ENCODE measurements around the gene ZNF787. TPM values are rescaled to one million over a fixed set of nuclear protein-coding genes. Genes with fewer than 3 reads are reported as not detected.

Gene ZNF787
- 23.6 and 27.5 TPM in 2 replicates for total RNA-seq

DNA sequence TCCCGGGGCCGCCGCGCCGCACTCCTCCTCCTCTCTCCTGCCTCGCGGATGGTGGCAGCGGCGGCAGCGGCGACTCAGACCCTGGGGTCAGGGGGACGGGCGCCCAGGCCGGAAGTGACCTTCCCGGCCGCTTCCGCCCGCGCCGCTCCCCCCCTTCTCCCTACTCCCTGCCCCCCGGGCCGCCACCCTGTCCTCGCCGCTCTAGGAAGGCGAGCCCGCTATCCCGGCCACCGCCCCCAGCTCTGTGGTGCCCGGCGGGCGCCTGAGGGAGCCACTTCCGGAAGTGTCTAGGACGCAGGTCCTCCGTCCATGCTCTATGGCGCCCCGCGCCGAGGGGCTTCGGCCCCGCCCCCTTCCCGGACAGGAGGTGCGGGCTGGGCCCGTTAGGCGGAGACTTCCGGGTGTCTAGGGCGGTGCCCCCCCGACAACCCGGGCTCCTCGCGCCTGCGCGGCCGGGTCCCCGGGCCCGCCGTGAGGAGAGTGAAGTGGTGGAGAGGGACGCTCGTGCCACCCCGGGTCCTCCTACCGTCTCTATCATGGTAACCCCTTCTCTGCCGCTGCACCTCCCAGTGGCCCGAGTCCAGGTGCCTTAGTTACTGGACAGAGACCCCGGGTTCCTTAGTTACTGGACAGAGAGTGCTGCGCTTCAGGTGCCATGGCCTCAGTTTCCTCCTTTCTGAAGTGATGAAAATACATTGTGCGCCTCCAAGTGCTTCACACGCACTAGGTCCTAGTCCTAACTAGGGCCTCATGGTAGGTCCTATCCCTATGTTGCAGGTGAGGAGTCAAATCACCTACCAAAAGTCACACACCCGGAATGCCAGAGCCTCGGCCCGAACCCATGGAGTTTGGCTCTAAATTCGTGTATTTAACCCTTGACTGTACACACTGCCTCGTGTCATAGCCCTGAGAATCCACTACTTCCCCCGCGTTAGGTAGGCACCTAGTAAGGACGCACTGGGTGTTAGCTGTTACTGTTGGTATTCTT lies at the start of gene ZNF787:
ZNF787 (minus strand) TSS at position 116 of the 988 bp plus-strand sequence. CDS start 18,078 bp downstream, outside the sequence.
- peaks cover 3% of the 10 kb centered on the region for H3K36me3 ChIP-seq (ENCODE audit: insufficient read depth, low read length)
- H3K4me1 ChIP-seq (ENCODE audit: insufficient read depth, low read length), result peaks cover 17% of the 10 kb centered on the region
- peaks cover 40% of the 10 kb centered on the region for H3K79me2 ChIP-seq (ENCODE audit: insufficient read depth, low read length)
- H2AFZ ChIP-seq (ENCODE audit: low read length), result peak within 1 kb of the TSS; percentile 83
- peak within 1 kb of the TSS; percentile 87 for H3K4me3 ChIP-seq (ENCODE audit: insufficient read depth, low read length)
- H3K27me3 ChIP-seq (ENCODE audit: insufficient read depth, low read length), result no peaks in the 10 kb centered on the region
- H3K4me2 ChIP-seq (ENCODE audit: insufficient read depth, low read length), result peak within 1 kb of the TSS; percentile 79
- TF ChIP-seq, protein P1, sequence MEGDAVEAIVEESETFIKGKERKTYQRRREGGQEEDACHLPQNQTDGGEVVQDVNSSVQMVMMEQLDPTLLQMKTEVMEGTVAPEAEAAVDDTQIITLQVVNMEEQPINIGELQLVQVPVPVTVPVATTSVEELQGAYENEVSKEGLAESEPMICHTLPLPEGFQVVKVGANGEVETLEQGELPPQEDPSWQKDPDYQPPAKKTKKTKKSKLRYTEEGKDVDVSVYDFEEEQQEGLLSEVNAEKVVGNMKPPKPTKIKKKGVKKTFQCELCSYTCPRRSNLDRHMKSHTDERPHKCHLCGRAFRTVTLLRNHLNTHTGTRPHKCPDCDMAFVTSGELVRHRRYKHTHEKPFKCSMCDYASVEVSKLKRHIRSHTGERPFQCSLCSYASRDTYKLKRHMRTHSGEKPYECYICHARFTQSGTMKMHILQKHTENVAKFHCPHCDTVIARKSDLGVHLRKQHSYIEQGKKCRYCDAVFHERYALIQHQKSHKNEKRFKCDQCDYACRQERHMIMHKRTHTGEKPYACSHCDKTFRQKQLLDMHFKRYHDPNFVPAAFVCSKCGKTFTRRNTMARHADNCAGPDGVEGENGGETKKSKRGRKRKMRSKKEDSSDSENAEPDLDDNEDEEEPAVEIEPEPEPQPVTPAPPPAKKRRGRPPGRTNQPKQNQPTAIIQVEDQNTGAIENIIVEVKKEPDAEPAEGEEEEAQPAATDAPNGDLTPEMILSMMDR (IDR thresholded peaks at IDR 0.05; ENCODE audit: extremely low read depth, low read depth, low read length), result no peak
- peak; percentile 100 for DNase-seq (ENCODE audit: insufficient read length, low spot score, missing footprints)
- H3K9me3 ChIP-seq (ENCODE audit: low read depth, low read length), result no peaks in the 10 kb centered on the region
- peak within 1 kb of the TSS; percentile 80 for H3K27ac ChIP-seq (ENCODE audit: low read depth, low read length)
- peaks cover 36% of the 10 kb centered on the region for H4K20me1 ChIP-seq (ENCODE audit: insufficient read depth, low read length)

DNA sequence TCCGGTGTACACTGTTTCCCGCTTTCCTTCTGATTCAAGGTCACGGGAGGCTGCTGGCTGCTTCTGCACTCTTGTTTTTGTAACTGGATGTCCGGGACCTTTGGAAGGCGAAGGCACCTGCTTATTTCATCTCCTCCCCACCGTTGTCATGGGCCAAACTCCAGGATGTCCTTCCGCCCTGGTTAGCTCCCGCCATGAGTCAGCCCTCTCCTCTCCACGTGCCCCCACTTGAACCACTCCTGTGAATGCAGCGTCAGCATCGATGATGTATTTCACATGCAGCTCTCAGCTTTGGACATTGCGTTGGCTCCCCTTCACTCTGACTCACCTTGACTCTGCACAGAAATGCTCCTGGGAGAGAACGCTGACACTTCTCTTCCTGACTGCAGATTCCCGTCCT lies 49.2 kb upstream of the ZNF787 start:
- no peak overlapping the region for H2AFZ ChIP-seq (ENCODE audit: low read length)
- no peaks in the 10 kb centered on the region for H3K36me3 ChIP-seq (ENCODE audit: insufficient read depth, low read length)
- no peak overlapping the region for H3K4me3 ChIP-seq (ENCODE audit: insufficient read depth, low read length)
- no peaks in the 10 kb centered on the region for H3K79me2 ChIP-seq (ENCODE audit: insufficient read depth, low read length)
- no peaks in the 10 kb centered on the region for H4K20me1 ChIP-seq (ENCODE audit: insufficient read depth, low read length)
- no peaks in the 10 kb centered on the region for H3K27me3 ChIP-seq (ENCODE audit: insufficient read depth, low read length)
- no peak overlapping the region for H3K4me2 ChIP-seq (ENCODE audit: insufficient read depth, low read length)
- H3K9me3 ChIP-seq (ENCODE audit: low read depth, low read length), result no peaks in the 10 kb centered on the region
- DNase-seq (ENCODE audit: insufficient read length, low spot score, missing footprints), result no peak
- H3K27ac ChIP-seq (ENCODE audit: low read depth, low read length), result no peak overlapping the region
- no peaks in the 10 kb centered on the region for H3K4me1 ChIP-seq (ENCODE audit: insufficient read depth, low read length)
- TF ChIP-seq, protein P1 (IDR thresholded peaks at IDR 0.05; ENCODE audit: extremely low read depth, low read depth, low read length), result no peak

DNA sequence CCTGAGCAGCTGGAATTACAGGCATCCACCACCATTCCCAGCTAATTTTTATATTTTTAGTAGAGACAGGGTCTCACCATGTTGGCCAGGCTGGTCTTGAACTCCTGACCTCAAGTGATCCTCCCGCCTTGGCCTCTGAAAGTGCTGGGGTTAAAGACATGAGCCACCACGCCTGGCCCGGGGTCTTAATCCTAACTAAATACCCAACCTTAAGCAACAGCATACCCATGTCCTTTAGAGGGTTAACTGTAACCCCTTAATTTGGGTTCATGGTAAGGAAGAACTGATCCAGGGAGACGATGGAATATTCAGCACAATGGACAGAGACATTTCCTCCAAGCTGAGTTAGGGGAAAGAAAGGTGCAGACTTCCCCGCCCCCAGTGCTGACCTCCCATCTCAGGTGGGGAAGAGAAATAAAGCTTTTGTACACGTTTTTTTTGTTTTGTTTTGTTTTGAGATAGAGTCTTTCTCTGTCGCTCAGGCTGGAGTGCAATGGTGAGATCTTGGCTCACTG lies 46.0 kb upstream of the ZNF787 start:
- Histone ChIP-seq H3K27me3 (ENCODE audit: insufficient read depth, low read length) (no peaks in the 10 kb centered on the region), H3K79me2 (ENCODE audit: insufficient read depth, low read length) (no peaks in the 10 kb centered on the region), H4K20me1 (ENCODE audit: insufficient read depth, low read length) (no peaks in the 10 kb centered on the region), H3K27ac (ENCODE audit: low read depth, low read length) (no peak overlapping the region), H3K4me1 (ENCODE audit: insufficient read depth, low read length) (no peaks in the 10 kb centered on the region), H3K4me2 (ENCODE audit: insufficient read depth, low read length) (no peak overlapping the region), H3K36me3 (ENCODE audit: insufficient read depth, low read length) (no peaks in the 10 kb centered on the region), H2AFZ (ENCODE audit: low read length) (no peak overlapping the region), H3K4me3 (ENCODE audit: insufficient read depth, low read length) (no peak overlapping the region), H3K9me3 (ENCODE audit: low read depth, low read length) (no peaks in the 10 kb centered on the region)
- TF ChIP-seq, protein P1 (IDR thresholded peaks at IDR 0.05; ENCODE audit: extremely low read depth, low read depth, low read length), result no peak
- peak; percentile 83 for DNase-seq (ENCODE audit: insufficient read length, low spot score, missing footprints)

DNA sequence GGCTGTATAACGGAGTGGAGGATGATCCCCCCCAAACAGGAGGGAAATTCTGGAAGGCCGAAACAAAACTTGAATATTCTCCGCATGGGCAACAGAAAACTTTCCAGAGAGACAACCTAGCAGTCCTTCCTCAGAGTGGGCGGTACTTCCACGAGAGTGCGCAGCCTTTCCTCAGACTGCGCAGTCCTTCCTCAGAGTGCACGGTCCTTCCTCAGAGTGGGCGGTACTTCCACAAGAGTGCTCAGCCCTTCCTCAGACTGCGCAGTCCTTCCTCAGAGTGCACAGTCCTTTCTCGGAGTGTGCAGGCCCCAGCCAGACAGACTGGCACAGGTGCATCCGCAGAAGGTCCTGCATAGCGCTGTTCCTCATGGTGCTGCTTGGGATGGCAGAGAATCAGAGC lies 42.0 kb upstream of the ZNF787 start:
- Histone ChIP-seq H3K27me3 (ENCODE audit: insufficient read depth, low read length) (no peaks in the 10 kb centered on the region), H4K20me1 (ENCODE audit: insufficient read depth, low read length) (no peaks in the 10 kb centered on the region), H3K27ac (ENCODE audit: low read depth, low read length) (no peak overlapping the region), H2AFZ (ENCODE audit: low read length) (no peak overlapping the region), H3K4me1 (ENCODE audit: insufficient read depth, low read length) (no peaks in the 10 kb centered on the region), H3K9me3 (ENCODE audit: low read depth, low read length) (no peaks in the 10 kb centered on the region), H3K36me3 (ENCODE audit: insufficient read depth, low read length) (peaks cover 16% of the 10 kb centered on the region), H3K79me2 (ENCODE audit: insufficient read depth, low read length) (no peaks in the 10 kb centered on the region), H3K4me2 (ENCODE audit: insufficient read depth, low read length) (no peak overlapping the region), H3K4me3 (ENCODE audit: insufficient read depth, low read length) (no peak overlapping the region)
- TF ChIP-seq, protein P1 (IDR thresholded peaks at IDR 0.05; ENCODE audit: extremely low read depth, low read depth, low read length), result no peak
- DNase-seq (ENCODE audit: insufficient read length, low spot score, missing footprints), result no peak

Data from osteoblast (primary cell).